ENCODE measurements around the gene GMDS.

The GMDS gene

DNA sequence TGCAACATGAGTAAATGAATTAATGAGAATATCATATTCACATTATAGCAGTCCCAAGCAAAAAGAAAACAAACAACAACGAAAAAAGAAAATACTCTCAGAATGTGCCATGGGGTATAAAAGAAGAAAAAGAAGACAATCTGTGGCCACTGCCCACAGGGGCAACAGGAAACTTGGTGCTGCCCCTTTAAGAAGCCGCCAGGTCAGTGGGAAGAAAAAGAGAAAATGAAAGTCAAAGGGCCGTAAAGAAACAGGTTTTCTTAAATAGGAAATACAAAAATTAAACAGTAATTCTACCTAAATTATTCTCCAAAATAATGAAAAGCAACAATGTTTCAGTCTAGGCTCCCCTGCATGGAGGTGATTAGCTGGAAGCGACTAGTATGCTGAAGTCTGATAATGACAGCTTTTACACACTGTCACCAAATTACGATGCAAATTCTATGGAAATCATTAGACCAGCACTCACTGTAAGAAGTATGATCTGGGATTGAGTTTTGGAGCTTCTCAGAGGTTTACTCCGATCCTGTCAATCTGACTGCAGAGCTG, 23.6 kb downstream of the GMDS start:
- no peak overlapping the region for H3K27ac ChIP-seq (ENCODE audit: low read length)
- no peaks in the 10 kb centered on the region for H3K36me3 ChIP-seq (ENCODE audit: insufficient read depth, low read depth, low read length)
- peaks cover 9% of the 10 kb centered on the region for H3K4me1 ChIP-seq (ENCODE audit: insufficient read depth, low read length)
- no peaks in the 10 kb centered on the region for H3K9me3 ChIP-seq (ENCODE audit: insufficient read depth, low read depth, low read length)
- no peak overlapping the region for H3K4me3 ChIP-seq (ENCODE audit: low read length)
- no peaks in the 10 kb centered on the region for H3K27me3 ChIP-seq (ENCODE audit: insufficient read depth, low read length)
- H3K9ac ChIP-seq (ENCODE audit: low read depth, low read length): no peak overlapping the region

DNA sequence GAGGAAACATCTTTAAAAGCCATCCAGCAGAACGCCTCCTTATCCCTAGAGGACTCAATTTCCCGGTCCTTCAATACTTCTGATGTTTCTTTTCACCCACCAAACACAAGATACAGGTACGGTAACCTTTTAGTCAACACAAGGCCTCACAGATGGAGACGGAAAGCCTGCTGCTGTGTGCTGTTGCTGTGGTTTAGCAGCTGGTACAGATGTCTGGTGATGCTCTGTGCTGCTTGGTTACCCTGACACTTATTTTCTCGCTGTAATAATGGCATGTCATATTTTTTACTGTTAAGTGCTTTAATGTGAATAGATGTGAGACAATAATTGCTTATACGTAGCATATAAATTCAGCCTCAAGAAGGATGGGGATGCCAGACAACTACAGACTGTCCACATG, 25.3 kb downstream of the GMDS start:
- H3K9me3 ChIP-seq (ENCODE audit: insufficient read depth, low read depth, low read length): no peaks in the 10 kb centered on the region
- no peak overlapping the region for H3K9ac ChIP-seq (ENCODE audit: low read depth, low read length)
- peaks cover 9% of the 10 kb centered on the region for H3K4me1 ChIP-seq (ENCODE audit: insufficient read depth, low read length)
- H3K27me3 ChIP-seq (ENCODE audit: insufficient read depth, low read length): no peaks in the 10 kb centered on the region
- no peak overlapping the region for H3K27ac ChIP-seq (ENCODE audit: low read length)
- H3K4me3 ChIP-seq (ENCODE audit: low read length): no peak overlapping the region
- H3K36me3 ChIP-seq (ENCODE audit: insufficient read depth, low read depth, low read length): no peaks in the 10 kb centered on the region

DNA sequence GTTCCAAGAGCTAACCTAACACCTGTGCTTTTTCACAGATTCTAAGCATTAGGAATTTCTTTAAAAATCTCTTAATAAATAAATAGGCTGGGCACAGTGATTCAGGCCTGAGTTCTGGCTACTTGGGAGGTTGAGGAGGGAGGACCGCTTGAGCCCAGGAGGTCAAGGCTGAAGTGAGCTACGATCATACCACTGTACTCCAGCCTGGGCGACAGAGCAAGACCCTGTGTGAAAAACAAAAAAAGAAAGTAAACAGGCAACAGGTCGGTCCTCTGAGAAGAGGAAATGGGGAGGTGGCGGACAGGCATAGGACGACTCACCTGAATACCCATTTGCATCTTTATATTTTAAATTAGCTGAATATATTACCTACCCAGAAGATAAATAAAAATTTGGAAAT, 26.5 kb downstream of the GMDS start:
- H3K4me1 ChIP-seq (ENCODE audit: insufficient read depth, low read length): peaks cover 10% of the 10 kb centered on the region
- H3K4me3 ChIP-seq (ENCODE audit: low read length): no peak overlapping the region
- H3K27me3 ChIP-seq (ENCODE audit: insufficient read depth, low read length): no peaks in the 10 kb centered on the region
- no peaks in the 10 kb centered on the region for H3K36me3 ChIP-seq (ENCODE audit: insufficient read depth, low read depth, low read length)
- no peak overlapping the region for H3K27ac ChIP-seq (ENCODE audit: low read length)
- H3K9me3 ChIP-seq (ENCODE audit: insufficient read depth, low read depth, low read length): no peaks in the 10 kb centered on the region
- no peak overlapping the region for H3K9ac ChIP-seq (ENCODE audit: low read depth, low read length)

DNA sequence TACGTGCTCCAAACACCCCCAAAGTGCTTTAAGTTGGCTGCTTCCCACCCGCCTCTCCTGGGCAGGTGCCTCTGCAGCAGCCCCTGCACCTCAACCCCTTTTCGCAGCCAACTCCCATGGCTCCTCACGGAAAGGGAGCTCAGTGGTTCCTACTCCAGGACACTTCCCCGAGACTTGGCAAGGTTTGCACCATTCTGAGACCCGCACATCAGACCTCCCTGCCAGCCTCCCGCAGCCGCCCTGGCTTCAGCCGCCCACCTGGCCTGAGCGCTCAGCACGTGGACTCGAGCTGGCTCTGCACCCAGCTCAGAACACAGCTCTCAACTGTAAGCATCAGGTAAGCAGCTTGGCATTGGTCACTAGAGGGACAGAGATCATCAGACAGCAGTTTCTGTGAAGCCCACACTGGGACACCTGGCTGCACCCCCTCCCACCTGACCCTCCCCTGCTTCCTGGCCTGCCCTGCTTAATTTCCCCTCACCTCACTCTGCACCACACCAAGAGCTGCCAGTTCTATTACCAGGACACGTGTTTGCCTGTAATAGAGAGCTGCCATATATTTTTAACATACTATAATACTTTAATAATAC, 28.5 kb downstream of the GMDS start:
- Histone ChIP-seq H3K27ac (ENCODE audit: low read length) (no peak overlapping the region), H3K36me3 (ENCODE audit: insufficient read depth, low read depth, low read length) (no peaks in the 10 kb centered on the region), H3K9ac (ENCODE audit: low read depth, low read length) (no peak overlapping the region), H3K4me1 (ENCODE audit: insufficient read depth, low read length) (peaks cover 8% of the 10 kb centered on the region; the same call in 1 of the 2 replicates), H3K27me3 (ENCODE audit: insufficient read depth, low read length) (no peaks in the 10 kb centered on the region), H3K9me3 (ENCODE audit: insufficient read depth, low read depth, low read length) (no peaks in the 10 kb centered on the region), H3K4me3 (ENCODE audit: low read length) (no peak overlapping the region)

DNA sequence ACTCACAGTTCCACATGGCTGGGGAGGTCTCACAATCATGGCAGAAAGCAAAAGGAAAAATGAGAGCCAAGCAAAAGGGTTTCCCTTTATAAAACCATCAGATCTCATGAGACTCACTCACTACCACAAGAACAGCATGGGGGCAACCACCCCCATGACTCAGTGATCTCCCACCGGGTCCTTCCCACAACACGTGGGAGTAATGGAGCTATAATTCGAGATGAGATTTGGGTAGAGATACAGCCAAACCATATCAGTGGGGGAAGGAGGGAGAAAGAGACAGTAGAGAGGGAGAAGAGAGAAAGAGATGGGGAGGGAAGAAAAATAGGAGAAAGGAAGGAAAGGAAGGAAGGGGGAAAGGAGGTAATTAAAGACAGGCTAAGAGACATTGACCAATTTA, 30.1 kb downstream of the GMDS start:
- Histone ChIP-seq H3K36me3 (ENCODE audit: insufficient read depth, low read depth, low read length) (no peaks in the 10 kb centered on the region), H3K27ac (ENCODE audit: low read length) (no peak overlapping the region), H3K4me1 (ENCODE audit: insufficient read depth, low read length) (peaks cover 8% of the 10 kb centered on the region; the same call in 1 of the 2 replicates), H3K9me3 (ENCODE audit: insufficient read depth, low read depth, low read length) (no peaks in the 10 kb centered on the region), H3K9ac (ENCODE audit: low read depth, low read length) (no peak overlapping the region), H3K4me3 (ENCODE audit: low read length) (no peak overlapping the region), H3K27me3 (ENCODE audit: insufficient read depth, low read length) (no peaks in the 10 kb centered on the region)

DNA sequence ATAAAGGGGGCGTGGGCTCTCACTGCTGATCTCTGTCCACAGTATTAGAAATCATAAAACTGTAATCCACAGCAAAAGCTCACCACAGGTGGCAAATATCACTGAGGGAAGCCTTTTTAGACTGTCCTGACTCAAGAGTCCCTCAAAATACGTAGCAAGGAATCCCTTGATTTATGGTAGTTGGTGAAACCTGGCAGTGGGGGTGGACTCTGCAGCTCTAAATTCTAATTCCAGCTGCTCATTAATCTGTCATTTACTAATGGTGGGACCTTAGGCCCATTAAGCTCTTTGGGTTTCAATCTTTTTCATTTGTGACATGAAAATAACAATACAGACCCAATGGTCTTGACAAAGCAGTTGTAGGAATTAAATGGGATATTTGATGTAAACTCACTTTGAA, 32.3 kb downstream of the GMDS start:
- no peak overlapping the region for H3K4me3 ChIP-seq (ENCODE audit: low read length)
- no peaks in the 10 kb centered on the region for H3K27me3 ChIP-seq (ENCODE audit: insufficient read depth, low read length)
- peaks cover 8% of the 10 kb centered on the region; the same call in 1 of the 2 replicates for H3K4me1 ChIP-seq (ENCODE audit: insufficient read depth, low read length)
- H3K36me3 ChIP-seq (ENCODE audit: insufficient read depth, low read depth, low read length): no peaks in the 10 kb centered on the region
- H3K27ac ChIP-seq (ENCODE audit: low read length): no peak overlapping the region
- no peaks in the 10 kb centered on the region for H3K9me3 ChIP-seq (ENCODE audit: insufficient read depth, low read depth, low read length)
- H3K9ac ChIP-seq (ENCODE audit: low read depth, low read length): no peak overlapping the region

DNA sequence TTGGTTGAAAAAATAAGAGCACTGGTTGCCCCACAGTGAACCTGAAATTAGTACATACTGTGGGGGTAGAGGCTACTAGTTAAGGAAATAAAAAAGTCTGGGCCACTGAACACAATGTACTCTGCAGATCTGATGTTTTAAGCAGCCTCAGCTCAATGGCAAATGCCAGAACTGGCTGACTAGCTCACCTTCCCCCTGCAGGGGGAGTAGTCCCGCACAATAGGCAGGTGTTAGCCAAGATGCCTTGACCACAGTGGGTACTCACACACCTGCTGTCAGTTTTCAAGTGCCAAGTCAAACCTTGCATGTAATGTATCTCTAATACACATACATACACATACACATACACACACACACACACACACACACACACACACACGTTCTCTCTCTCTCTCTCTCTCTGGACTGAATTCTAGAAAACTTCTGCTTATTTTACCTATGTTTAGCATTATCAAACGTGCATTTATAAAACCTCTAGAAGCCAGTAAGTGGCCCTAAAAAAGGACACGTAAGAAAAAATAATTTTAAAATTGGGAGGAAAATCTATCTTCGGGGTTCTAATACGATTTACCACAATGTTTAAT, 36.1 kb downstream of the GMDS start:
- no peak overlapping the region for H3K4me3 ChIP-seq (ENCODE audit: low read length)
- peaks cover 8% of the 10 kb centered on the region; the same call in 1 of the 2 replicates for H3K4me1 ChIP-seq (ENCODE audit: insufficient read depth, low read length)
- H3K9ac ChIP-seq (ENCODE audit: low read depth, low read length): no peak overlapping the region
- H3K9me3 ChIP-seq (ENCODE audit: insufficient read depth, low read depth, low read length): no peaks in the 10 kb centered on the region
- H3K27me3 ChIP-seq (ENCODE audit: insufficient read depth, low read length): no peaks in the 10 kb centered on the region
- H3K36me3 ChIP-seq (ENCODE audit: insufficient read depth, low read depth, low read length): no peaks in the 10 kb centered on the region
- H3K27ac ChIP-seq (ENCODE audit: low read length): no peak overlapping the region

DNA sequence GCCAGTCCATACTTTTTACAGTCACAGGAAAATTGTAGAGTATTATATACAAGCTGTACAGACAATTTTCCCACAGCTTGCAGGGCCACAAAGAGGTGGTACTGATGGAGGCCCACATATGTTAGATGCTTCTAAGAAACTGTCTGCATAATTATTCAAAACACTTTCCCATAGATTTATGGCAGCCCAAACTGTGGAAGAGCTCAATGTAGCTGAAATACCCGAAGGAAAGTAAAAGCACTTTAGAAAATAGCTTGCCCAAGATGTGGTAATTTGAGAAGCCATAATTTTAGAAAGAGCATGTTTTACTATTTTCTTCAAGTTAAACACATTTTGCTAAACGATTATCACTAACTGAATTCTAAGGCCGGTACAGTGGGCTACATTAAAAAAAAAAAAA, 36.9 kb downstream of the GMDS start:
- no peaks in the 10 kb centered on the region for H3K27me3 ChIP-seq (ENCODE audit: insufficient read depth, low read length)
- H3K36me3 ChIP-seq (ENCODE audit: insufficient read depth, low read depth, low read length): no peaks in the 10 kb centered on the region
- no peak overlapping the region for H3K9ac ChIP-seq (ENCODE audit: low read depth, low read length)
- no peak overlapping the region for H3K4me3 ChIP-seq (ENCODE audit: low read length)
- H3K4me1 ChIP-seq (ENCODE audit: insufficient read depth, low read length): peaks cover 2% of the 10 kb centered on the region; the same call in 1 of the 2 replicates
- no peaks in the 10 kb centered on the region for H3K9me3 ChIP-seq (ENCODE audit: insufficient read depth, low read depth, low read length)
- no peak overlapping the region for H3K27ac ChIP-seq (ENCODE audit: low read length)

DNA sequence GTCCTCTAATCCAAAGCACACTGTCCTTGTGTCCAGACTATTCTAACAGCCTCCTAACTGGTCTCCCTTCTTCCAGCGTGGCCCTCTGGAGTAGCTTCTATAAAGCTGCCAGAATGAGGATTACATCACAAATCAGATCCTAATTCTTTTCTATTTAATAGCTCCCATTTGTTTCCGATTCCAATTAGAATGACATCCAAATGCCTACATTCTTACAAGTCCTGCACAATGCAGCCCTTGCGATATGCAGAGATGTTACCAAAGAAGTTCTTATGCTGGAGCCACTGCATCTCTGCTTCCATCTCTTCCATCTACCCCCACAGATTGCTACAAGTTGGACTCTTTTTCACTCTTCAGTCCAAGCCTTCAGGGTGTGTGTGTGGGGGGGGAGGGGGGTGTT, 40.0 kb downstream of the GMDS start:
- H3K4me1 ChIP-seq (ENCODE audit: insufficient read depth, low read length): no peaks in the 10 kb centered on the region
- H3K27me3 ChIP-seq (ENCODE audit: insufficient read depth, low read length): no peaks in the 10 kb centered on the region
- H3K4me3 ChIP-seq (ENCODE audit: low read length): no peak overlapping the region
- no peaks in the 10 kb centered on the region for H3K36me3 ChIP-seq (ENCODE audit: insufficient read depth, low read depth, low read length)
- H3K27ac ChIP-seq (ENCODE audit: low read length): no peak overlapping the region
- H3K9ac ChIP-seq (ENCODE audit: low read depth, low read length): no peak overlapping the region
- no peaks in the 10 kb centered on the region for H3K9me3 ChIP-seq (ENCODE audit: insufficient read depth, low read depth, low read length)

DNA sequence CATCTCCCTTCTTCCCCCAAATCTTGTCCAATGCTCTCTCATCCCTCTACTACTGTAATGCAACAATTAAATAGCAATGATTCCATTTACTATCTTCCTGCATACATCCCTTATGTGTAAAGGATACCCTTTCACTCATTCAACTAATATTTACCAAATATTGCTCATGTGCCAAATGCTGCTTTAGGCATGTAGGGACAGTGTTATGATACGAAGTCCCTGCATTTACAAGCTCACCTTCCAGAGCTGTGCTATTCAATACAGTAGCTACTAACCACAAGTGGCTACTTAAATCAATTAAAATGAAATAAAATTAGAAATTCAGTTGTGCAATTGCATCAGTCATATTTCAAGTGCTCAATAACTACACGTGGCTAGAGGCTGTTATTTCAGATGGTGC, 41.1 kb downstream of the GMDS start:
- no peaks in the 10 kb centered on the region for H3K4me1 ChIP-seq (ENCODE audit: insufficient read depth, low read length)
- H3K27me3 ChIP-seq (ENCODE audit: insufficient read depth, low read length): no peaks in the 10 kb centered on the region
- no peak overlapping the region for H3K4me3 ChIP-seq (ENCODE audit: low read length)
- no peak overlapping the region for H3K27ac ChIP-seq (ENCODE audit: low read length)
- H3K36me3 ChIP-seq (ENCODE audit: insufficient read depth, low read depth, low read length): no peaks in the 10 kb centered on the region
- no peak overlapping the region for H3K9ac ChIP-seq (ENCODE audit: low read depth, low read length)
- no peaks in the 10 kb centered on the region for H3K9me3 ChIP-seq (ENCODE audit: insufficient read depth, low read depth, low read length)

DNA sequence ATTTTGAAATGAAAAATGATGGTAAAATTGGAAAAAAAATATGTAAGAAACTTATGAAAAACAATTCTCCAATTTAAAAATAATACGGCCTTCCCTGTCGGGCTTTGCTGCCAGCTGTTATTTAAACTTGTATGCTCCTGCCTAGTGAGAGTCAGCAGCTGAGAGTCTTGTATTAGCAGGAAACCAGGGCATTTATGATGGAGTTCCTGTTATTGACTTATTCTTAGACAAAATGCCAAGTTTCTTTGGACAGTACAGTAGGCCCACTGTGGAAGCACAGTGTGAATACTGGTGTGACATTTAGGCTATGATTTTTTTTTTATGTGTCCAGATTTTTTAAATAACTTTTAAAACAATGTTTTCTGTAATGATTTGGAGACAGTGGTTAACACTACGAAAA, 42.1 kb downstream of the GMDS start:
- Histone ChIP-seq H3K36me3 (ENCODE audit: insufficient read depth, low read depth, low read length) (no peaks in the 10 kb centered on the region), H3K9ac (ENCODE audit: low read depth, low read length) (no peak overlapping the region), H3K4me1 (ENCODE audit: insufficient read depth, low read length) (no peaks in the 10 kb centered on the region), H3K4me3 (ENCODE audit: low read length) (no peak overlapping the region), H3K27ac (ENCODE audit: low read length) (no peak overlapping the region), H3K27me3 (ENCODE audit: insufficient read depth, low read length) (no peaks in the 10 kb centered on the region), H3K9me3 (ENCODE audit: insufficient read depth, low read depth, low read length) (no peaks in the 10 kb centered on the region)

DNA sequence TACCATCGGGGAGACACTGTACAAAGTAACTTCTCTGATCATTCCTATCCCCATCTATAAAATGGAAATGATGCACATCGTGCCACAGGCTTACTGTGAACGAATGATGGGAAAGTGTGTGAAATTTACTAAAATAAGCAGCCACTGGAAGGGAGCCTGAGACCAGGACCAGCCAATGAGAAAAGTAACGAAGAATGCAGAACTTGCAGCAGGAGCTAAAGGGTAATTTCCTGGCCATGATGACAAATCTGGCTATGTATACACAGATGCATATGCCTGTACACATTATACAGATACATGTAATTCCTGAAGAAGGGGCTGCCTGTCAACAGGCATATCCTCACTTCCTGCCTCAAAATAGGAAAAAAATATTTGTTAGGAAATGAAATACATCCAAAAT, 47.4 kb downstream of the GMDS start:
- no peaks in the 10 kb centered on the region for H3K9me3 ChIP-seq (ENCODE audit: insufficient read depth, low read depth, low read length)
- H3K27me3 ChIP-seq (ENCODE audit: insufficient read depth, low read length): no peaks in the 10 kb centered on the region
- no peak overlapping the region for H3K4me3 ChIP-seq (ENCODE audit: low read length)
- H3K9ac ChIP-seq (ENCODE audit: low read depth, low read length): no peak overlapping the region
- no peak overlapping the region for H3K27ac ChIP-seq (ENCODE audit: low read length)
- no peaks in the 10 kb centered on the region for H3K4me1 ChIP-seq (ENCODE audit: insufficient read depth, low read length)
- H3K36me3 ChIP-seq (ENCODE audit: insufficient read depth, low read depth, low read length): no peaks in the 10 kb centered on the region

Measured in iPS-20b (cell line).